Fibroblast of gingiva (primary cell): ENCODE results near the gene C1QB.

Experiments used
- DNase-seq: peaks from one replicate; pipeline ENCODE4 v3.0.0-alpha.2; 2011; ENCODE audit warnings: low read depth

C1QB gene

DNA sequence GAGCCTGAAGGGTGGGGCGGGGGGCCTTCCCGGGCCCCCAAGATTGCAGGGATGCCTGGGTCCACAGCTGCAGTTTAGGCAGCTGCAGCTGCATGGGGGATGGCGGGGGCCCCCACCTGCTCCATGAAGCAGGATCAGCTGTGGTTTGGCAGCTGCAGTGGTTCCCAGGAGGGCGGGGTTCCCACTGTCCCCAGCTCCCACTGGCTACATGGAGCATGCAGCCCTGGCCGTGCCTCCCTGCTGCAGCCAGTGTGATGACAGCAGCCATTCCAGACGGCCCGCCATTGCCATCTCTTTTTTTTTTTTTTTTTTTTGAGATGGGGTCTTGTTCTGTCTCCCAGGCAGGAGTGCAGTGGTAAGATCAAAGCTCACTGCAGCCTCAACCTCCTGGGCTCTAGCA, 17.6 kb upstream of the C1QB start:
- no peak for DNase-seq

DNA sequence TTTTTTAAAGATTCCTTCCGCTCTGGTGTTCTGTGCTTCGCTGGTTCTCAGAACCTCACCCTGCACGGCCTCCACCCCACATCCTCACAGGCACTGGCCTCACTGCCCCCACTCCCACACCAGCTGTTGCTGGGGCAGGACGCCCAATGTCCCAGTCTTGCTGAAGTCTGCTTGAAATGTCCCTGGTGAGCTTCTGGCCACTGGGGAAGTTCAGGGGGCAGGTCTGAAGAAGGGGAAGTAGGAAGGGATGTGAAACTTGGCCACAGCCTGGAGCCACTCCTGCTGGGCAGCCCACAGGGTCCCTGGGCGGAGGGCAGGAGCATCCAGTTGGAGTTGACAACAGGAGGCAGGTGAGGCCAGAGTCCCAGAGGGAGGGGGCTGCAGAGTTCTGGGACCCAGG, 16.7 kb upstream of the C1QB start, which contains the start of gene C1QA:
TSS of gene C1QA (plus strand) at position 276 of the 400 bp plus-strand sequence. CDS start 989 bp downstream, outside the sequence.
- no peak for DNase-seq

DNA sequence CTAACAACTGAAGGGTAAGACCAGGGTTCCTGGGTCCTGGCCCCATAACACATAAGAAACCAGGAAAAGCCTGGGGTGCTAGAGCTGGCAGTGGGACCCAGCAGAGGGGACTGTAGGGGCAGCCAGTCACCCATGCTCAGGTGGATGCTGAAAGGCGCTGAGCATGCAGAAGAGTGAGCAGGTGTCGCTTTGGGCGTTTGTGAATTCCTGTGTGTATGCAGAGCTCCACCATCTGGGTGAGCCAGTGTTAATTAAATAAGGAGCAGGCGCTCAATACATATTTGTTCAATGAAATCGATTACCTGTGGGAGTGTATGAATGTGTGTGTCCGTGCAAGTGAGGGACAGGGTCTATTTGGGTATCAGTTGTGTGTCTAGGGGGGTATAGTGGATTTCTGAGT, 16.1 kb upstream of the C1QB start:
- no peak for DNase-seq

DNA sequence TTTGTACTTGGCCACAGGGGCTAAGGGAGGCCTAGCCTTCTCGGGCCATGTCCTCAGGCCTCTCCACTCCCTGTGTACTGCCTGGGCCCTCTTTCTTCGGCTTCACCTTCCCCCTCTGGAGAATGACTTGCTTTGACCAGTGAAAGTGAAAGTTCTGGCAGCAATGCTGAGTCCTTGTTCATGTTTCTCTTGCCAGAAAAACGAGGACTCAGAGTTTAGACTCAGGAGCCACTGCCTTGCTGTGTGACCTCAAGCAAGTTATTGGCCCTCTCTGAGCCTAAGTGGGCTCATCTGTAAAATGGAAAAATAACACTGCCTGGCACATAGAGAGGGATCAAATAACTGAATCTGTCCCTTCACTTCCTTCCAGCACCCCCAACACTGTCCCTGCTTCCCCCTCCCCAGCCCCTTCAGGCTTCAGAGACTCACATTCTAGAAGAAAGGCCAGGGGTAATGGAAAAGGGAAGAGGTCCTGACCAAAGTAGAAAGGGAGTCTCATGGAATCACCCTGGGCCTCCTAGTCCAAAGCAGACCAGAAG, 15.1 kb upstream of the C1QB start:
- no peak for DNase-seq

DNA sequence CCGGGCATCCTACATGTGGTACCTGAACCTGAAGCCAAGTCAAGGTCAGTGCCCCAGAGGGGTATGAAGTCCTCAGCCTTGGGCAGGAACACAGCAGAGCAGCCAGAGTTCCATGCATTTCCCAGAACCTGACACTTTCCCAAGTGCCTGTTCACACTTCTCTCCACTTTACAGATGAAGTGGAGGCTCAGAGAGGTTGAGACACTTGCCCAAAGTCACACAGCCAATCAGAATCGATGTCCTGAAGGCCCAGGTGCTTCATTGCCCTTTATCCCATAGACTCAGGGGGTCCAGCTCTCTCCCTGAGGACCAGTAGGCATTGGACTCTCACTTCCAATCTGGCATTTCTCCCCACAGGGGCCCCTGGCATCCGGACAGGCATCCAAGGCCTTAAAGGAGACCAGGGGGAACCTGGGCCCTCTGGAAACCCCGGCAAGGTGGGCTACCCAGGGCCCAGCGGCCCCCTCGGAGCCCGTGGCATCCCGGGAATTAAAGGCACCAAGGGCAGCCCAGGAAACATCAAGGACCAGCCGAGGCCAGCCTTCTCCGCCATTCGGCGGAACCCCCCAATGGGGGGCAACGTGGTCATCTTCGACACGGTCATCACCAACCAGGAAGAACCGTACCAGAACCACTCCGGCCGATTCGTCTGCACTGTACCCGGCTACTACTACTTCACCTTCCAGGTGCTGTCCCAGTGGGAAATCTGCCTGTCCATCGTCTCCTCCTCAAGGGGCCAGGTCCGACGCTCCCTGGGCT, 14.4 kb upstream of the C1QB start:
- no peak for DNase-seq

DNA sequence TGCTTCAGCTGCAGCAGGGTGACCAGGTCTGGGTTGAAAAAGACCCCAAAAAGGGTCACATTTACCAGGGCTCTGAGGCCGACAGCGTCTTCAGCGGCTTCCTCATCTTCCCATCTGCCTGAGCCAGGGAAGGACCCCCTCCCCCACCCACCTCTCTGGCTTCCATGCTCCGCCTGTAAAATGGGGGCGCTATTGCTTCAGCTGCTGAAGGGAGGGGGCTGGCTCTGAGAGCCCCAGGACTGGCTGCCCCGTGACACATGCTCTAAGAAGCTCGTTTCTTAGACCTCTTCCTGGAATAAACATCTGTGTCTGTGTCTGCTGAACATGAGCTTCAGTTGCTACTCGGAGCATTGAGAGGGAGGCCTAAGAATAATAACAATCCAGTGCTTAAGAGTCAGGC, 13.8 kb upstream of the C1QB start:
- peak; percentile 8 for DNase-seq

DNA sequence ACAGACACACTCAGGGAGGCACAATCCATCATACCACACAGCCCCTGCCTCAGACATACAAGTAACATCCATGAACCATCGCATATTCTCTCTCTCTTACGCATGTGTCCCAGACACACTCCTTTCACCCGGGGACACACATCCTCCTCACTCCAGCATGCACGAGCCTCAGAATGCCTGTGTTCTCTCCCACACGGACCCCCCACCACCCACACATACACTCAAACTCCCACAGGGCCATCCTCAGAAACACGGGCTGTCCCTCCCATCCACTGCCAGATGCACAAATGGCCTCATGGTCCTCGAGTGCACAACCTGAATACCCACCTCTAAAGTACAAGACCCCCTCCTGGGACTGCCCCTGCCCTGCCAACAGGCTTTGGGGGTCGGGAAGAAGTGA, 11.8 kb upstream of the C1QB start:
- no peak for DNase-seq

DNA sequence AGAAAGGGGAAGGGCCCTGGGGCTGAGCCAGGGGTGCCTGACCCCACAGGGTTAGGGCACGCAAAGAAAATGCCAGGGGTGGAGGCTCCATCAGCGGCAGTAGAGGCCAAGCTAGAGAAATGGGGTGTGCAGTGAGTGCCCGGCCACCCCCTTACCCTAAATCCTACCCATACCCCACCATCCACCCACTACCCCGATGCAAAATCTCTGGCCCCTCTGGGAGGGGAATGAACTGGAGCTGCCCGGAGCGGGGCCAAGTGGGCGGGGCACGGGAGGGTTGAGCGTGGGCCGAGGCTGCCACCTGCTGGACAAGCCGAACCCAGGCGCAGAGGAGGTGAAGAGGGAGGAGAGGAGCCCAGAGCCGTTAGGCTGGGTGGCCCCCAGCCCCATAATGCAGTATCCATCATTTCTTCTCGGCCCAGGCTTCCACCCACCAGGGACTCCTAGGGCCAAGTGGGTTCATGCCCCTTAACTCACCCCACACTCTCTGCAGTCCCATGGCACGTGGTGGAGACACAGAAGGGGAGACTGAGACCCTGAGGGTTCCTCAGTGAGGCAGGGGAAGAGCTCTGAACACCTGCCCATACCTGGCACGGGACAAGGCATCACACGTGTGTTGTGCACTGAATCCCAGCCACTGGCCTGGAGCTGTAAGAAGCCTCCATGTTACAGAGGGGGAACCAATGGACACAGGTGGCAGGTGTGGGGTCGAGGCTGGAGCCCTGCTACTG, 11.0 kb upstream of the C1QB start:
- peak; percentile 22 for DNase-seq

- DNase-seq = no peak
Measured at GRCh38 chr1:22643381-22643780, 9.7 kb upstream of the C1QB start, which contains the start of gene C1QC. Gene C1QC (plus strand): TSS chr1:22643633. CDS start chr1:22644024, 391 bp downstream.

GRCh38 chr1:22643928-22644327, 9.1 kb upstream of the C1QB start:
- DNase-seq = no peak

GRCh38 chr1:22645931-22646330, 7.1 kb upstream of the C1QB start:
- DNase-seq = no peak

DNA sequence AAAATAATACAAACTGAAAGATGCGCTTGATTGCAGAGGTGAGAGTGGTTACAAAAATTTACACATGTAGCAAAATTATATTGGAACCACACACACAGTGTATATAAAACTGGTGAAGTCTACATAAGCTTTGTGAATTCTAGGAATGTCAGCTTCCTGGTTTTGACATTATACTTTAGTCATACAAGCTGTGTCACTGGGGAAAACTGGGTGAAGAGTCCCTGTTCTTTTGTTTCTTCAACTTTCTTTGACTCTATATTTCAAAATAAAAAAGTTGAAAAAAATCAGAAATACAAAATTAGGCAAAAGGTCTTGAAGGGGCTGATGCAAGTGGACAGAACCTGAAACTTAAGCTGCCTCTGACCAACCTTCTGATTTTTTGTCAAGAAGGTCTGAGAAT, 6.7 kb upstream of the C1QB start:
- peak; percentile 13 for DNase-seq

GRCh38 chr1:22650089-22650693, 2.8 kb upstream of the C1QB start:
- DNase-seq = no peak

- DNase-seq = no peak
Measured at GRCh38 chr1:22651941-22652856, 837 bp upstream of the C1QB start.

GRCh38 chr1:22654692-22655091, 1.7 kb downstream of the C1QB start:
- no peak for DNase-seq

DNA sequence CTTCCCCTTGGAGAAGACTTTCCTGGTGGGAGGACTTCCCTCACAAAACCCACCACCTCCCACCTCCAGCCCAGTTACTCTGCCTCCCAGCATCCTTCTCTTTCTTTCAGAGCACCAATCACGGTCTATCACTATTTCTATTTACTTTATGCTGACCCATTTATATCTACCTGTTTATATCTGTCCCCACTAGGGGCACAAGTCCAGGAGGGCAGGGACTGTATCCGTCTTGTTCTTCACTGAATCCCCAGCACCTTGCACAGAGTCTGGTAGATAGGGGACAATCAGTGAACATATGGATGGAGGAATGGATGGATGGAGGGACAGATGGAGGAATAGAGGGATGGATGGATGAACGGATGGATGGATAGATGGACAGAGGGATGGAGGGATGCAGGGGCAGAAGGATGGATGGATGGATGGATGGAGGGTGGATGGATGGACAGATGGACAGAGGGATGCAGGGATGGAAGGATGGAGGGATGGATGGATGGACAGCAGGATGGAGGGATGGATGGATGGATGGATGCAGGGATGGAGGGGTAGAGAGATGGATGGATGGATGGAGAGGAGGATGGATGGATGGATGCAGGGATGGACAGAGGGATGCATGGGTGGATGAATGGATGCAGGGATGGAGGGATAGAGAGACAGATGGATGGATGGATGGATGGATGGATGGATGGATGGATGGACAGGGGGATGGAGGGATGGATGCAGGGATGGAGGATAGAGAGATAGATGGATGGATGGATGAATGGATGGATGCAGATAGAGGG, 5.5 kb downstream of the C1QB start:
- no peak for DNase-seq

DNA sequence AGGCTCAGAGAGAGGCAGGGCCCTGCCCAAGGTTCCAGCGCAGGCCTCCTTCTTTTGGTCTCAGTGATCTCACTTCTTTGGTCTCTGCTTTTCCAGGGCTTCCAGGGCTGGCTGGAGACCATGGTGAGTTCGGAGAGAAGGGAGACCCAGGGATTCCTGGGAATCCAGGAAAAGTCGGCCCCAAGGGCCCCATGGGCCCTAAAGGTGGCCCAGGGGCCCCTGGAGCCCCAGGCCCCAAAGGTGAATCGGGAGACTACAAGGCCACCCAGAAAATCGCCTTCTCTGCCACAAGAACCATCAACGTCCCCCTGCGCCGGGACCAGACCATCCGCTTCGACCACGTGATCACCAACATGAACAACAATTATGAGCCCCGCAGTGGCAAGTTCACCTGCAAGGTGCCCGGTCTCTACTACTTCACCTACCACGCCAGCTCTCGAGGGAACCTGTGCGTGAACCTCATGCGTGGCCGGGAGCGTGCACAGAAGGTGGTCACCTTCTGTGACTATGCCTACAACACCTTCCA, 7.7 kb downstream of the C1QB start:
- DNase-seq = no peak

GRCh38 chr1:22661880-22662279, 8.8 kb downstream of the C1QB start:
- no peak for DNase-seq

DNA sequence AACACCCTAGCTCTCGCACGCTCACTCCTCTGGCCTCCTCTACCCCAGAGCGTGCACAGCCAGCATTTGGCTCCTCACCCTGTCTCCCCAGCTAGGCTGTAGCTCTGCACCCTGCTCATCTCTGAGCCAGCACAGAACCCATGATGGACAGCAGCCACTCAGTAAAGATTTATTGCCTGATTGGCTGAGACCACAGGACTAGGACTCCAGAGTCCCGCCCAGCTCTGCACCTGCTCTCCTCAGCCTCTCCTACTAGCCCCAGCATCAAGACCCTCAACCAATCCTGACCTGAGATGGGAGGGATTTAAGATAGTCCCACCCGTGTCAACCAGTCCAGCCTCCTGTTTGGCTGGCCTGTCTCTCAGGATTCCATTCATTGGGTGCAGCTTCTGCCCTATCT, 9.3 kb downstream of the C1QB start:
- DNase-seq = no peak

DNA sequence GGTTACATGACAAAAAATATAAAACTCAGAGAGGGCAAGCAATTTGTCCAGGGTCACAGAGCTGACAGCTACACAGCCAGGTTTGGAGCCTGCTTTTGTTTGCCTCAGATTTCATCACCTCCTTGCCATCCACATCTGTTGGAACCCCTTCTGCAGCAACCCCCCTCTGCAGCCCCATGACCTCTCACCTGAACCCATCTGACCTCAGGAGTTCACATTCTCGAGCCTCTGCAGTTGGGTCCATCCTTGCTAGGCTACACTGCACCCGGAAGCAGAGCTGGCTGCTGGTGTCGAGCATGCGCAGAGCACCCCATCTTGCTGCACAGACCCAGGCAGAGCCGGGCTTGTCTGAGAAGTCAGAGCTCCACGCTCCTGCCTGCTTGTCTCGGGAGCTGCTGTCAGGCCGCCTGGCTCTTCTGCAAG, 10.0 kb downstream of the C1QB start:
- DNase-seq = no peak

- DNase-seq = no peak
Measured at GRCh38 chr1:22665752-22666151, 12.7 kb downstream of the C1QB start.
